Central memory CD4-positive, alpha-beta T cell (primary cell): Measurements from ENCODE around the gene GLI2.

Experiments used
- DNase-seq: peaks from one replicate; pipeline ENCODE4 v3.0.0; 2022

The GLI2 gene

DNA sequence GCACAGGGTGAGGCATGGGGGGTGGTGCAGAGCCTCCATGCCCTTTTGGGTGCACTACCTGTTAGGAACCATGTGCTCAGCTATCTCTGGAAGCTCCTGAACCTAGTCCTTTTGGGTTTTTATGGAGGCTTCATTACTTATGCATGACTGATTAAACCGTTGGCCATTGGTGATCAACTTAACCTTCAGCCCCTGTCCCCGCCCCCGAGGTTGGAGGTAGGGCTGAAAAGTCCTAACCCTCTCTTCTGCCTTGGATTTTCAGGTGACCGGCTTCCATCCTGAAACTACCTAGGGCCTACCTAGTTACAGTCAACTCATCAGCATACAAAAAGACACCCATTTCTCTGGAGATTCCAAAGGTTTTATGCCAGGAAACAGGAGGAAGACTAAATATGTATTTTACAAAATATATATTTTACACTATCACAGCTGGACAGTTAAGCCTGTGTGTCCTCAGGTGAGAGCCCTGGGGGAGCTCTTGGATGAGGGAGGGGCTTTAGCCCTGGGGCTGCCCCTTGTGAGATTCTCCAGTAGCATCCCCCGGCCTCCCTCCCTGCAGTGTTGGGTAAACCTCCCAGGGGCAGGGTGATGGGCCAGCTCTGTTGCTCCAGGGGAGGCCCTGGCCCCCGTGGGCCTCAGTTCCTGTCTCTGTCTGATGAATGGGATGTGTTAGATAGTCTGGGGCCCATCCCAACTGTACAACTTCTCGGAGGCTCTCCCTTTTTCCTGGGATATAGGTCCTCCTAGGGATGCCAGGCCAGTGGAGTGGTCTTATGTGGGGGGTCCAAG is 24.1 kb downstream of the GLI2 start:
- no peak for DNase-seq

DNA sequence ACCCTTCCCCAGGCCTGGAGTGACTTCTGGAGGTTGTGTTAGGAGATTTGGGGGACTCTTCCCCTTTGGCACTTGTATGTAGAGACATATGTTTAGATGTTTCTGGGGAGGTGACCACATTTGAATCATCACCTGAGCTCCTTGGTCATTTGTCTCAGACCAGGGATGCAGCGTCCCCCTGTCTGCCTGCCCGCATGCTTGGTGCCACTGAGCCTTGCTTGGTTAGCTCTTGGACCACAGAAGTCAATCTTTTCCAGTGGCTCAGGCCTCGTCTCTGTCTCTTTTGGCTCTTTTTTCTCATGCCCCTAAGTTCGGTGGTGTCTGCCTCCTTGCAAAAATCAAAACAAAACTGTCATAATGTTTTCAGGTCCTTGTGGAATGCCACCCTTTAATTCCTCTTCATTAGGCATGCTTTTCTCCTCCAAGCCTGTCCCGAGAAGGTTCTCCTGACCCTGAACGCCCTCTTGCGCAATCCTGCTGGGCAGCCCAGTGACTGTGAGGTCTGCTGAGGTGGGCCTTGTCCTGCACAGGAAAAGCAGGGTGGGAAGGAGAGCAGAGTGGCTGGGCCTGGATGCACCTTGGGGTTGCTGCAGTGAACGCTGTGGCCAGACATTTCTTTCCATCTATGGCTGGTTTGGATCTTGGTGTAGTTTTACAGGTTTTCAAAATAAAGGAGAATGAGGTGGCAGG is 24.9 kb downstream of the GLI2 start:
- DNase-seq, result no peak

DNA sequence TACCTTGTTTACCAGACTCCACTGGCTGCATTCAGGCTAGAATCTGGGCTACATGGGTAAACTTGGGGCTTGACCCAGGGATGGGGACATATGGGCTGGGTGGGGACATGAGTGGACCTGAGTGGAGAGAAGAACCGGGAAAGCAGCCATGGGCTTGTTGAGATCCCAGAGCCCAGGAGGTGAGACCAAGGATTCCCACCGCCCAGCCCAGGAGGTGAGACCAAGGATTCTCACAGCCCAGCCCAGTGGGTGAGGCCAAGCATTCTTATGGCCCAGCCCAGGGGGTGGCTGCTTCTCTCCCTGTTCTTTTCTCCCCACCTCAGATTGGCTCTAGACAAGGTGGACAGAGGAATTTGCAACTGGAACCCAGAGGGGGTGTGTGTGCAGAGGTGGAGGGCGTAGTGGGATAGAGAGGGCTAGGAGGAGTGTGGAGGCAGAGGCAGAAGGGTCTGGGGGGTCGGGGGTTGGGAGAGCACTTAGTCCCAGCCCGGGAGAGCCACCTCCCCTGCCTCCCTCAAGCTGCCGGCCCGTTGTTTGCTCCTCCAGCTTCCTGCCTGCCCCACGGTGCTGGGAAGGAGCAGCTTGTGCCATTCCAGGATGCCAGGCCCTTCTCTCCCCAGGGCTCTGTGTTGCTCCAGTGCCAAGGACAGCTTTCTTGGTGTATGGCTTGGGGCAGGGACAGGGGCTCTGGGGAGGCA is 25.6 kb downstream of the GLI2 start:
- DNase-seq, result no peak

DNA sequence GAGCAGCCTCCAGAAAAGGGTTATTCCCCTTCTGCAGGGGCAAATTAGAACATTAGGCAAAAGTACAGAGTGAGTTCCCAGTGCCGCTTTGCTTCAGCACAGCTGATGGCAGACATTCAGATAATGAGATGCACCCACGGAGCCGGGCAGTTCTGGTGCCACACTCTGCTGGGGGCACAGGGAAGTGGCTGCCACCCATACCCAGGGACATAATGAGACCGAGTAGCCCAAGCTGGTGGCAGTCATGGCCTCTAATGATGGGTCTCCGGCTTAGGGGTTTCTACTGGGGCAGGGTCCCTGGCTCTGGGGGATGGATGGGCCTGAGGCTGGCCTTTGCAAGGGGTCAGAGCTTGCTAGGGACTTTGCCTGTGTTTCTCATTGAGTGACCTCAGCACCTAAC is 26.2 kb downstream of the GLI2 start:
- no peak for DNase-seq

DNA sequence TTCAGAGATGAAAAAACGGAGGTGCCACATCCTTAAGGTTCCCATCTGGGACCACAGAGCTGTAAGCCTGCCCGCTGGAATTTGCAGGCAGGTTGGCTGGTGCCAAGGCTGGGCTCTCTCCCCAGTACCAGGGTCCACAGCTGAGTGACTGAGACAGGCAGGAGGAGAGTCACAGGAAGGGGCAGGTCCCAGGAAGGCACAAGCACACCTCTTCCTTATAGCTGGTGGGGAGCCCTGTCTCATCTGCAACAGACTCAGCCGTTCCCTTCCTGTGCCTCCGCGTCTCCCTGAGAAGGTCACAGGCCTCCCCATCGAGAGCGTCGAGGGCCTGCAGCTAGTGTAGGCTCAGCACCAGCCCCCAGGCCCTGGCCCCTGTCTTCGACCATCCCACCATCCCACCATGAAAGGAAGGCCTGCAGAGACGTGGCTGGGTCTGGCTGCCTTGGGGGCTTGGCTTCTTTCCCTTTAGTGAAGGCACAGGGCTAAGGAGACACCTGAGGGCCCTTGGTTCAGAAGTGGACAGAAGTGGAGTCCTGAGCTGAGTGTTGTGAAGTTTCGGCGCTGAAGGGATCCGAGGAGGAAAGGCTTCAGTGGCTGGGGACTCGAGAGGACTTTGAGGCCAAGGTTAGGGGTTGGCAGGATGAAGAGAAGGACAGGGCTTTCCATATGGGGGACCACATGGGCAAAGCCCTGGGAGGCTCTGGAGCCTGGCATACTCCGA is 26.8 kb downstream of the GLI2 start:
- no peak for DNase-seq

DNA sequence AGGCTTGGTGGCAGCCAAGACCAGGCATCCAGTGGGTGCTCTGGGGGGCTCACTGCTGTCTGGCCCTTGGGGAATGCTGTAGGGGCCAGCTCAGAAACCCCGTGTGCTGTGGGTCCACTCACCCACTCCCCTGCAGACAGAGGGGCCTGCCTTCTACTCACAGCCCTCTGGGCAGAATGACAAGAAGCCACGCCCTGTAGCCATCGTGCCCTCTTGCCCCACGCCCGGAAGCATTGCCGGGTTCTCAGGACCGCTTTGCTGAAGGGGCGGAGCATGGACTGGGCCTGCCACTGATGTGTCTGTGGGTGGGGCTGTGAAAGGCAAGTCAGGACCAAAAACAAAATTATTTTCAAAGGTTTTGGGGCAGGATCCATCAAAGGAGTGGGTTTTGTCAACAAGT is 27.8 kb downstream of the GLI2 start:
- DNase-seq, result no peak

DNA sequence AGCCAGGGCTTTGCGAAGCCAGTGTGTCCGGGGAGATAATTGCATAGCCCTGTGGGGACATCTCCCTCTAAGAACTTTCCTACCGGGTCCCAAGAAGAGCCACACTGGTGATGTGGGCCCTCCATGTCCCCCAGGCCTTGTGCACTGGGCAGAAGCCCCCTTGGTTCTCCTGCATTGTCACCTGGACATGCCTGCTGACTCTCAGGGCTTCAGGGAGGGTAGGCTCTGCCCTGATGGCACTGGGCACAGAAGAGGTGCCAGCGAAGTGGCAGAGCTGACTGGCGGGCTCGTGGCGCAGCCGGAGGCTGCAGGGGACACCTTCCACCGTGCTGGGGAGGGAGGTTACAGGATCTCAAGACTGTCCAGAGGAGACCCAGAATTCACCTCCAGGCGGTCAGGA is 28.3 kb downstream of the GLI2 start:
- DNase-seq, result no peak

DNA sequence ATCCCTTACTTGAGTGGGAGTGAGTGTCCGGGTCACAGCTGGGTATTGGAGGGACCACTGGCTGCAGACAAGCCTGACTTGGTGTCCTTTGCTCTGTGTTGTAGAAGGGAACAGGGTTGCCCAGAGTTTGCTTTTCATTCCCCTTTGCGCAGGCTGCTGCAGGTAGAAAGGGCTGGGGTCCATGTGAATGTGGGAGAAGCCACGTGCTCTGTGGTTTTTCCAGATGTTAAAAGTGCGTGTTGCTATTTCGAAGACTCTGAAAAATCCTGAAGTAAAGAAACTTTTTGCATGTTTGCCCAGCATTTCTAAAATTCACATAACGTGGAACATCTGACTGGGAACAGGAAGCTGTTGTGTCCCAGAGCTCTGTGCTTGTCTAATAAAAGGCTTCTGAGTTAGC is 28.8 kb downstream of the GLI2 start:
- no peak for DNase-seq

DNA sequence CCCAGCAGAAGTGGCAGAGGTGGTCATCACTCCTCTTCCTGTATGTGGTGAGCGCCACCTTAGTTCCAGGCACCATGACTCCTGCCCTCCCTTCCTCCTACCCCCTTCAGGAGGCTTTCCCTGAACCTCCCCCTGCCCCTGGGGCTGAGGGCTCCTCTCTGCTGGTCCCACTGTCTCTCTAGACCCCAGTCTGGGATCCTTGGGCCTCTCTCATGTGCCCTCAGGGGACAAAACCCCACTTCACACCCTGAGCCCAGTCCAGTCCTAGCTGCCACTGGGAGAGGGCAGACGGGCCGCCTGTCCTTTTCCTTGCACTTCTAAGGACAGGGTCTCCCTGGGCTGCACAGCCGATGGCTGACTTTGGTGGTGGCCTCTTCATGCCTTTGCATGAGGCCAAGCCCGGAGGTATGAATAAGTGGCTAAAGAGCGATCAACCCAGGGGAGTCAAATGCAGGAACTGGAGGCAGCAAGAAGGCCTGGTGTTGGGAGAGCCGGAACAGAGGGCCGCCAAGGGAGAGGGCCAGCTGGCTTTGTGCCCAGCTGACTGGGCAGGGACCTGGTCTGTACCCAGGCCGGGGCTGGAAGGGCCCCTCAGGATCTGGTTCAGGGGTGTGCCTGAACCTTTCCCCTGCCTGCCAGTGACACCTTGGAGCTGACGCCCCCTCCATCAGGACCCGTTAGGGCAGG is 29.5 kb downstream of the GLI2 start:
- no peak for DNase-seq

DNA sequence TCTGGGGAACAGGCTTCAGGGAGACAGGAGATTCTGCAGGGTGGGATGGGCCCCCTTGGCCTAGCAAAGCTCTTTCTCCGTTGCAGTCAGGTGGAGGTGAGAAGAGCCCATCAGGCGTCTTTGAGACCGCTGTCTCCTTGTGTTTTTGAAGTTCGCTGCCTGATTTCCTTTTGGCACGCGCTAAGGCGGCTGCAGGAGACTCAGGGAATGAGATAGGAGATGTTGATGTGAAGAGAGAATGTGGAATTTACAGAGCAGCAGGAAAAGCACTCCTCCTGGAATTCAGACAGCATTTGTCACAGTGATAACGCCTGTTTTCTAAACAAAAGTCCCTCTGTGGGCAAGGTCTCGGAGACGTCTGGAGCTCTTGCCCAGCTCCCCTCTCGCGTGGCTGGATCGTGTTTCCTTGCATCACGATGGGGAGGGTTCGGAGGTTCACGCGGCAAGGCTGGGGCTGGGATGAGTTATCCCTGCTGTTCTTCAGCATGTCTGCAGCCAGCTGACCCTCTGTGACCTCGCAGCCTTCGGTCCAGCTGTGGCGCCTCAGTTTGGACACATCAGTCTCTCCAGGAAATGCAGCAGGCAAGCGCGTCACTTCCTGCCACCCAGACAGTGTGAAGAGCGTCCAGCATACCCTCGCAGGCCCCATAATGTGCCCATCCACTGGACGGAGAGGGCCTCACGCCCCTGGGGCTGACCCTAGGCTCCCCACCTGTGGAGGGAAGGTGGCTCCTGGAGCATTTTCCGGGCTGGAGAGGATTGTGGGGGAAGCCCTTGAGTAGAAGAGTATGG is 30.2 kb downstream of the GLI2 start:
- no peak for DNase-seq

DNA sequence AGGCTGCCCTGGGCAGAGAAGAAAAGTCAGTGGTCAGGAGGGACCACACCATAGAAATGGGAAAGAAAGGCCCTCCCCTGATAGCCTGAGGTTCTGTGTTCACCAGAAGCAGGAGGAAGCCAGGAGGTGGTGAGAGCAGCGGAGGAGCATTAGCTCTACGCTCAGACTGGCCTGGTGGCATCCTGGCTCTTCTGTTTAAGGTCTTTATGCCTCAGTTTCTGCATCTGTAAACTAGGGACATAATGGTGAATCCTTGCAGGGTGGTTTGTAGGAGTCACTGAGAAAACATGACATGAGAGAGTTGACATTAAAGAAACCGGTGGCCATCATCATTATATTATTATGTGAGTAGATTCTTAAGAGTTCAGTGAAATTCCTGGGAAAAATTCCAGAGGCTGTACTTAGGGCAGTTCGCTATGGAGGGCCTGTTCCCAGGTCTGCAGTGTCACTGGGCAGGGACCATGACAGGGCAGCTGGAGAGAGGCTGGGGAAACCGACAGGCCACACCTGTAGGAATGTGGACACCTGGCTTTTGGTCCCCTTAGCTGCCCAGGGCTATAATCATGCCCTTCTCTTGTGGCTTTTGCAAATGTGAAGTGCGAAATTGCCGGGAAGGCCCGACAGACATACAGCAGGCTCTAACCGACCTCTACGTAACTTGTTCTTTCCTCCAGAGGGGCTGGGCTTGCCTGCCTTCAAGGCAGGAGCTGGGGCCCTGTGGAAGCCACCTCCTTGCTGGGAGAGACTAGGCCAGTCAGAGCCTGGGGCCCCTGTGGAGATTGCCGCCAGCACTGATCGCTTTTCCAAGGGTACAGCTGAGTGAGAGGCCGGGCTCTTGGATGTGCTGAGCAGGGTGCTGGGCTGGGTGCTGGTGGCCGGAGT is 31.0 kb downstream of the GLI2 start:
- no peak for DNase-seq

DNA sequence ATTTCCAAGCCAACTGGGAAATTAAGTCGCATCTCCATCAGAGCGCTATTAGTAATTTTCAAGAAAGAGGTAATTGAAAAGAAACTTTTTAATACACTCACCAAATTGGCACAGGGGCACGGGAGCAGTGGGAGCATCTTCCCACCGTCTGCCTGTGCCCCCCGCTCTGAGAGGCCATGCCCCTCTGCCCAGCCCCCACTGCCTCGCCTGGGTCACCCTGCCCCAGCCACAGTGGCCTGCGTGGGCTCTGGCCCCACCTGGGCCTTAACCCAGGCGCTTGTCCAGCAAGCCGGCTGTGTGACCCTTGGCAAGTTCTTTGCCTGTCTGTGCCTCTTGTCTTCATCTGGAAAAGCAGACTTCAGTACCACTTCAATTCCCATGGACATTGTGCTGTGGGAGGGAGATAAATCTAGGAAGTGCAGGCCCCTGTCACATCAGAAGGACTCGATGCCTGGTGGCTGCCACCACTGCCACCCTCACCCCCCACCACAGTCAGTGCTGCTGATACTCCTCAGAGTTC is 31.9 kb downstream of the GLI2 start:
- no peak for DNase-seq

DNA sequence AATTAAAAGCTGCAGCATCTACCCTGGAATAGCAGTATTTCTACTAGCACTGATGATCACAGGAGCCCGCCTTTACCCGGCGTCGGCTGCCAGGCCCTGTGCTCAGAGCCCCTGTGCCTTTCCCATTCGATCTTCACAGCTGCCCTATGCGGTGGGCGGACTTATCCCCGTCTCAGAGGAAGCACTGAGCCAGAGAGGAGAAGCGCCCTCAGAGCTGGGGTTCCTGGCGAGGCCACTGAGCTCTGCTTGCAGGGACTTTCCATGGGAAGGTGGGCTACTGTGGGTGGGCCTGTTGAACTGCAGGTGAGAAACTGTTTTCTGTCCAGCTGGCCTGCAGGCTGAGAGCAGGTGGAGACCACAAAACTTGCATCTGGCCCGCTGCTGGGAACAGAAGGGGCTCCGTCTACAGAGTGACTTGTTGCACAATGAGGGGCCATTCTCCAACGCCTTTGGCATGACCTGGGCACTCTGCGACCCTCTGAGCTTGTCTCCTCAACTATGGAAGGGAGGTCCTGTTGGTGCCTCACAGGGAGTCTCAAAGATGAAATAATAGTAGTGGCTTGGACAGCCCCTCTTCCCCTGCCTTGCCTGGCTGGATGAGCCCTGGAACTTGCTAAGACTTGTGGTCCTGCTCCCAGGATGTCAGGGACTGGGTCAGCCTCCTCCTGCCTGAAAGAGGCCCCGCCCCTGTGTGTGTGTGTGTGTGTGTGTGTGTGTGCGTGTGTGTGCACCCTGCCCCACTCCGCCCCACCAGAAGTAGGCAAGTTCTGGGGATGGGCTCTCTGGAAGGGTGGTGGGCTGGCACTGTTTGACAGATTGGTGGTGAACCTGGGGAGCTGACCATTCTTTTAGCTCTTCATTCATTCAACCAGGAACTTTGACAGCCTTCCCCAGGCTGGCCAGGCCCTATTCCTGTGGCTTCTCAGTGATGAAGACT is 32.7 kb downstream of the GLI2 start:
- DNase-seq, result no peak

DNA sequence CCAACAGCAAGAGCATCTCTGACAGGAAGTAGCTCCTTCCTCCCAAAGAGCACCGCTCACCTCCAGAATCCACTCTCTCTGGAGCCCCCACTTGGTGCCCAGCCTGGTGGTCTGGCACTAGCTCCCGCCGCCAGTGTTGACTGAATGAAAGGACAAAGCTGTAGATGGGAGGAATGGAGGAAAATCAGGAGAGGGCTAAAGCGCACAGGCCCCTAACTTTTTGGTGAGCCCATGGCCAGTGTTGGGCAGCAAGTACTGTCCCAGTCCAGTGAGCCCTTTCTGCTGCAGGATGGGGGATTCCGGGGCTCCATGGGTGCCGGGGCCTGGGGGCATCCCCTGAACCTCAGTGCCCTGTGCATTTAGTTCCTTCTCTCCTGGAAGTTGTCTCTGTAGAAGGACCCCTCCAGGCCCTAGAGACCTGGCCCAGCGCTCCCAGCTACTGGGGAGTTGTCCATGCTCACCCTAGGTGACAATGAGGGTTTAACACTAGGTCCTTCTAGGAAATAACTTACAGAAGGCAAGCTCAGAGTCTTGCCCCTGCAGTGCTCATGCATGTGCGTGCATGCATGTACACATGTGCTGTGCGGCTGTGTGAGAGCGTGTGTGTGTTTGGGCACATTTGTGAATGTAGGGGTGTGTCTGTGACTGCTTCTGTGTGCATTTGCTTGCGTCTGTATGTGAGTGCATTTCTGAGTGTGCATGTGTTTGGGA is 33.6 kb downstream of the GLI2 start:
- no peak for DNase-seq

DNA sequence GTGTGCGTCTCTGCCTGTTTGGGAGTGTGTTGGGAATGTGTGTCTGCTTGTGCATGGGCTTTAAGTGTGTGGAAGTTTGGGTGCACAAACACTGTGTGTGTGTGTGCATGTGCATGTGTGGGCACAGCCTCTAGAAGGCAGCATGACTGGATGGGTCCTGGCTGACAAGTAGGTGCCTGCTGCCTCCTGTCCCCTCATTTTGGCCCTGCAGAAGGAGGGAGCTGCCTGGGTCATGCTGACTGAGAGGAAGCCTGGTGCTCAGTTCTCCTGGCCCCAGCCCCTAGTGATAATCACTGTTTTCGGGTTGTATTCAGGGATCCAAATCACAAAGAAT is 34.1 kb downstream of the GLI2 start:
- DNase-seq, result no peak

DNA sequence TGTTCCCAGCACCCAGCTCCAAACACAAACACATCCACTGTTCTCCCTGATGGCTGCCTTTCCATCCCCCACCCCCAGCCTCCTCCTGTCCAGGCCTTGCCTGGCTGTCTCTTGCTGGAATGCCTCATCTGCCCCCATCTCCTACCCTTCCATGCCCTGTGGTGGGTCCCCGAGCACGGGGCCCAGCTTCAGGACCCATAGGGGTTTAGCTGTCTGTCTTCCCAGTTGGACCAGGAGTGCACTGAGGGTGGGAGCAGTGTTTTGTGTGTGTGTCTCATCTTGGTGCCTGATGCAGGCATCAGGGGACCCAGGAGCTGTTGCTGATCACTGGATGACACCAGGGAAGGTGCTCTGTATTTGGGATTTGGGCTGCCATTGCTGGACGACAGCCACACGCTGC is 34.5 kb downstream of the GLI2 start:
- DNase-seq, result no peak

DNA sequence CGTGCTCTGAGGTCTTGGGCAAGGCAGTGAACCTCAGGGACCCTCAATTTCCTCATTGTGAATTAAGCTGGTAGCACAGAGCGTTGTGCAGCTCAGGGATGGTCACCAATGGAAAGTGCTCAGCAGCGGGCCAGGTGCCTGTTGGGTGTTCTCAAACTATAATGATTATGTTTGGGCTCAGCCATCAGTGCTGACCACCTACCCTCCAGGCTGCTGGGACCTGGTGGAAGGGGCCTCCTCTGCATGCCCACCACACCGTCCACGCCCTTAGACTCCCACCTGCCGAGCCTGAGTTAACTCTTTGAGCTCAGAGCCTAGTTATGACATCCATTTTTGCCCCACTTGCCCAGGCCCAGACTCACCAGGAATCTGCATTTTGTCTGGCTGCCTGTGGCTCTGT is 35.0 kb downstream of the GLI2 start:
- DNase-seq, result no peak

DNA sequence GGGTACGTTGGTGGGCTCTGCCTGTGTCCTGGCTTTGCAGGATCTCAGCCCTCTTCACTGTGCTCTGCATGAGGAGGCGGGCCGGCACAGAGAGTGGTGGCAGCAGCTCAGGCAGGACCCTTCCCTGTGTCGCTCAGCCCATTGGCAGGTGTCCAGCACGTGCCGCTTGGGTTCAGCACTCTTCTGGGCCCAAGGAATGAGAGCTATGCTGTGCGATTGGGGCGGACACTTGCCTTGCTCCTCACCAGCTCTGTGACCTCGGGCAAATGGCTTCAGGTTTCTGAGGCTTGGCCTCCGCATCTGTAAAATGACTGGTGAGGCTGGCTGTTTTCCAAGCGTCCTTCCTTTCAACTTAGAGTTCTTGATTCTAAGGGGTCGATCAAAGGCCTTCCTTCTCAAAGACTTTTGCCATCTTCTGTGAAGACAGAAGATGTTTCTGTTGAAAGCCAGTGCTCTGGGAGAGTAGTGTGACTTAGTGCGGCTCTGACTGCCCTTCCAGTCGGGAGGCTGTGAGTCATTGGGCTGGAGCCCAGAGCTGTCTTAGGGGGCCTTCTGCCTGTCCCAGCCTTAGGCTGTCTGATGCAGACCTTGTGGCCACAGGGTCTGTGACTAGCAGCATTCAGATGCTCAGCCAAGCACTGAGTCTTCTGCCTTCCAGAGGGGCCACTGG is 35.6 kb downstream of the GLI2 start:
- no peak for DNase-seq
